ENCODE measurements around the gene SYT13. TPM values are rescaled to one million over a fixed set of nuclear protein-coding genes. Genes with fewer than 3 reads are reported as not detected.

SYT13 gene
- total RNA-seq, 2 experiments from 2014 or later = not detected

DNA sequence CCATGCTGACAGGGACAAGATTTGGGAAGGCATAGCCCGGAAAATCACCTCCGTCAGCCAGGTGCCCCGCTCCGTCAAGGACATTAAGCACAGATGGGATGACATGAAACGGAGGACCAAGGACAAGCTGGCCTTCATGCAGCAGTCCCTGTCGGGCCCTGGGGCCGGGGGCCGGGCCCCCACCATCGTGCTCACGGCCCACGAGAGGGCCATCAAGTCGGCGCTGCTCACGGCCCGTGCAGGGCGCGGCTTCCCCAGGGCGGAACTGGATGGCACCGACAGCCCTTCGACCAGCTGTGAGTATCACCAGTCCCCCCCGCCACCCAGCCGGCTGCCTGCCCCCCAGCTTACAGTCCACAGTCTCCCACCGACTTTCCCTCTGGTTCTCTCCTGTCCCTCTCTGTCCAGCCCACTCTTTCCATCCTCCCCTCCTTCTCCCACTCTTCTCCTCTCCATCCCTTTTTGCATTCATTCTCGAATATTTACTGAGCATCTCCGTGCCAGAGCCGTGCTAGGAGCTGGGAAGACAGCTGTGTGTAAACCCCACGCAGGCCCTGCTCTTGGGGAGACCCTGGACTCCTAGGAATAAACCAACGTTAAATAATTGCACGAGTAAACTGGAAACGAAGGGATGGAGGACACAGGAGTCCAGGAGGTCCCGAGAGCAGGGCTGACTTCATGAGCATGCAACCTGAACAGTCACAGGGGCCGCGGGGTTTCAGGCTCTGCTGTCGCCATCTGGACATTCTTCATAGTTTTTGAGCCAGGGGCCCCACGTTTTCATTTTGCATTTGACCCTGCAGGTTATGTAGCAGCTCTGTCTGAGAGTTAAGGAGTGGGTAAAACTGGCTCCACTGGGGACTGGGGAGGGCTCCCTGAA, 76.9 kb downstream of the SYT13 start:
- CTCF ChIA-PET = no interaction called here
- POLR2A ChIA-PET = no interaction called here

DNA sequence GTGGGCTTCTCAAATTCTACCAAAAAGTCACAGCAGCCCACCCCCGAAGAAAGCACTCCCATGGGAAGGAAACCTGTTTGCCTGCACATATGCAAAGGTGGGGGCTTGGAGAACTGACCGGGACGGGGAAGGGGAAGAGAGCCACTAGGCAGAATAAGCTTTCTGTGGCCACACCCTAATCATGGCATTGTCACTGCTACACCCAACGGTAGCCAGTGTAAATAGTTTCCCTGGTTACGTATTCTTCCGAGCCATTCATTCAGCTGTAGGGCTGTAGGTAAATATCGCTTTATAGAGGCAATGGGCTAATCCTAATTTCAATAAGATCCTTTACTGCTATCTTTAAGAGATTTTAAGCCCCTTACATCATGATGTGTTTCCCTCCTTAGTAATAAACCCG, 78.0 kb downstream of the SYT13 start:
- CTCF ChIA-PET = no interaction called here
- POLR2A ChIA-PET = no interaction called here

DNA sequence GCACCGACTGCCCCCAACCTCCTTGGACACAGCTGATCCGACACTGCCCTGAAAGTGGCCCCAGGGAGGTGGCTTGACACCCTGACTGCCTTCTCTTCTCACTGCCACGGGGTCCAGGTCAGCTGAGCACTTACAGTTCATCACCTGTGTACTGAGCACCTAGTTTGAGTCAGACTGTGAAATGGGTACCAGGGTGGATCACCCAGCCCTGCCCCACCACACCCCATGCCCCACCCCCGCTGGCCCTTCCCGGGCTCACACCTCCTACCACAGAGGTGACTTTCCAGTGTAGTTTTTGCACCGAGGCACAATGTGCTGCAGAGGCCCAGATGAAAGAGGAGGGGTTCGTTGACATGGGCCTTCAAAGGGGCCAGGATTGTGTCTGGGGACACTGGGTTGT, 80.2 kb downstream of the SYT13 start:
- ChIA-PET POLR2A (no interaction called here), CTCF (no interaction called here)

GRCh38 chr11:45204761-45205160, 81.4 kb downstream of the SYT13 start:
- POLR2A ChIA-PET = no interaction called here
- CTCF ChIA-PET = no interaction called here

- ChIA-PET CTCF (interaction anchor here (1.4 kb wide), 1 partner anchor 83 kb away, joined by 4 read pairs; no protein-coding TSS in a partner anchor), POLR2A (no interaction called here)
These were observed 92.4 kb downstream of the SYT13 start for GRCh38 chr11:45193695-45194094.

Other genes with a start within 250 kb of the SYT13 start
- gene PRDM11, start 139.7 kb downstream of the SYT13 start, total RNA-seq = 1 to 10 TPM; 4.5 to 4.8 TPM

Data from activated CD8-positive, alpha-beta memory T cell treated with anti-CD3 and anti-CD28 coated beads for 36 hours (primary cell).